Loucy (cell line): Measurements from ENCODE around the gene TCTN1.

Experiments used
- H2AFZ ChIP-seq: fragments of 200-600 bp; sonication (generic); 2 replicates; pipeline ENCODE4 v1.6.0; 2016; ENCODE audit warnings: antibody characterized with exemption, mild to moderate bottlenecking, low read length, moderate library complexity
- H3F3A ChIP-seq: fragments of 200-600 bp; 2 replicates; pipeline ENCODE4 v1.6.0; 2016; ENCODE audit warnings: antibody characterized with exemption, low read depth, mild to moderate bottlenecking
- H3K27me3 ChIP-seq: fragments of 200-600 bp; sonication (generic); 2 replicates; pipeline ENCODE4 v1.6.1; 2014; ENCODE audit warnings: low read length, mild to moderate bottlenecking; ENCODE audit not compliant: insufficient read depth, poor library complexity, severe bottlenecking
- H3K36me3 ChIP-seq: fragments of 200-600 bp; sonication (generic); 2 replicates; pipeline ENCODE4 v1.6.1; 2016; ENCODE audit warnings: low read length; ENCODE audit not compliant: insufficient read depth
- H3K4me1 ChIP-seq: fragments of 200-600 bp; sonication (generic); 2 replicates; pipeline ENCODE4 v1.5.1; 2014; ENCODE audit warnings: low read length, mild to moderate bottlenecking; ENCODE audit not compliant: insufficient read depth, poor library complexity, severe bottlenecking
- H3K4me2 ChIP-seq: fragments of 200-600 bp; sonication (generic); 2 replicates; pipeline ENCODE4 v1.6.0; 2014; ENCODE audit warnings: antibody characterized with exemption, low read length, low read depth, mild to moderate bottlenecking; ENCODE audit not compliant: poor library complexity, severe bottlenecking
- H3K4me3 ChIP-seq: fragments of 200-600 bp; sonication (generic); 2 replicates; pipeline ENCODE4 v1.5.1; 2014; ENCODE audit warnings: low read length, mild to moderate bottlenecking, mixed read lengths; ENCODE audit not compliant: poor library complexity, severe bottlenecking
- H3K79me2 ChIP-seq: fragments of 200-600 bp; sonication (generic); 2 replicates; pipeline ENCODE4 v1.6.1; 2014; ENCODE audit warnings: low read length; ENCODE audit not compliant: insufficient read depth
- H3K9ac ChIP-seq: fragments of 200-600 bp; sonication (generic); 2 replicates; pipeline ENCODE4 v1.6.0; 2014; ENCODE audit warnings: mild to moderate bottlenecking, low read depth, low read length, moderate library complexity; ENCODE audit not compliant: poor library complexity, severe bottlenecking
- H3K9me2 ChIP-seq: fragments of 200-600 bp; sonication (generic); replicated peaks from 2 replicates; pipeline ENCODE4 v1.6.1; 2016; ENCODE audit warnings: low read depth, low read length, mixed read lengths
- H3K9me3 ChIP-seq: fragments of 200-600 bp; sonication (generic); 2 replicates; pipeline ENCODE4 v1.6.1; 2014; ENCODE audit warnings: mild to moderate bottlenecking, antibody characterized with exemption, low read length, low read depth; ENCODE audit not compliant: insufficient read depth
- H4K20me1 ChIP-seq: fragments of 200-600 bp; sonication (generic); 2 replicates; pipeline ENCODE4 v1.6.0; 2014; ENCODE audit warnings: antibody characterized with exemption, low read length, mild to moderate bottlenecking; ENCODE audit not compliant: insufficient read depth, poor library complexity, severe bottlenecking
- EZH2phosphoT487 ChIP-seq: fragments of 200-600 bp; IDR thresholded peaks from 2 replicates; pipeline ENCODE4 v1.6.1; 2018; ENCODE audit warnings: antibody characterized with exemption, mild to moderate bottlenecking, moderate library complexity, borderline replicate concordance
- TF ChIP-seq, protein P1 (sequence below): fragments of 200-600 bp; sonication (generic); conservative IDR thresholded peaks from 2 replicates; pipeline ENCODE4 v1.5.1; 2014; ENCODE audit warnings: mild to moderate bottlenecking, antibody characterized with exemption, low read length

Gene TCTN1

DNA sequence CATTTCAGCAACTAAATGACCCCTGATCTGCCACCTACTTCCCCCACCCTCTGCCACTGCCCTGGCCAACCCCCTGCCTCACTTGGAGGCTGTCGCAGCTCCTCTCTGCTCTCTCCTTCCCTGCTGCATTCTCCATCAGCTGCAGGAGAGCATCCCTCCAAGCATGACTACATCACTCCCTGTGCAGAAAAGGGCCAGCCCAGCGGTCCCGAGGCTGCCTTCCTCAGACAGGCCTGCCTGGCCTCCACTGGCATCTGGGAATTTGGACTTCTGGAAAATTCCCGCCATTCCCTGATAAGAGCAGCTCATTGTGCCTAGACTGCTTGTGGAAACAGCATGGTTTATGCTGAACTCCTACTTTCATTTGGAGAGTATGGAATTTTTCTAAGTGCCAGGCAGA lies 62.2 kb downstream of the TCTN1 start:
- Histone ChIP-seq H3K4me2 (no peak overlapping the region), H3K4me3 (no peak overlapping the region), H3F3A (peaks cover 8% of the 10 kb centered on the region; the same call in 1 of the 2 replicates), H3K36me3 (peaks cover 3% of the 10 kb centered on the region; the same call in 1 of the 2 replicates), H4K20me1 (no peaks in the 10 kb centered on the region), H2AFZ (no peak overlapping the region), H3K27me3 (no peaks in the 10 kb centered on the region), H3K9me2 (no peaks in the 10 kb centered on the region), H3K9ac (no peak overlapping the region), H3K4me1 (peaks cover 13% of the 10 kb centered on the region), H3K79me2 (no peaks in the 10 kb centered on the region), H3K9me3 (no peaks in the 10 kb centered on the region)
- no peak for TF ChIP-seq EZH2phosphoT487
- TF ChIP-seq, protein P1, sequence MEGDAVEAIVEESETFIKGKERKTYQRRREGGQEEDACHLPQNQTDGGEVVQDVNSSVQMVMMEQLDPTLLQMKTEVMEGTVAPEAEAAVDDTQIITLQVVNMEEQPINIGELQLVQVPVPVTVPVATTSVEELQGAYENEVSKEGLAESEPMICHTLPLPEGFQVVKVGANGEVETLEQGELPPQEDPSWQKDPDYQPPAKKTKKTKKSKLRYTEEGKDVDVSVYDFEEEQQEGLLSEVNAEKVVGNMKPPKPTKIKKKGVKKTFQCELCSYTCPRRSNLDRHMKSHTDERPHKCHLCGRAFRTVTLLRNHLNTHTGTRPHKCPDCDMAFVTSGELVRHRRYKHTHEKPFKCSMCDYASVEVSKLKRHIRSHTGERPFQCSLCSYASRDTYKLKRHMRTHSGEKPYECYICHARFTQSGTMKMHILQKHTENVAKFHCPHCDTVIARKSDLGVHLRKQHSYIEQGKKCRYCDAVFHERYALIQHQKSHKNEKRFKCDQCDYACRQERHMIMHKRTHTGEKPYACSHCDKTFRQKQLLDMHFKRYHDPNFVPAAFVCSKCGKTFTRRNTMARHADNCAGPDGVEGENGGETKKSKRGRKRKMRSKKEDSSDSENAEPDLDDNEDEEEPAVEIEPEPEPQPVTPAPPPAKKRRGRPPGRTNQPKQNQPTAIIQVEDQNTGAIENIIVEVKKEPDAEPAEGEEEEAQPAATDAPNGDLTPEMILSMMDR: no peak

DNA sequence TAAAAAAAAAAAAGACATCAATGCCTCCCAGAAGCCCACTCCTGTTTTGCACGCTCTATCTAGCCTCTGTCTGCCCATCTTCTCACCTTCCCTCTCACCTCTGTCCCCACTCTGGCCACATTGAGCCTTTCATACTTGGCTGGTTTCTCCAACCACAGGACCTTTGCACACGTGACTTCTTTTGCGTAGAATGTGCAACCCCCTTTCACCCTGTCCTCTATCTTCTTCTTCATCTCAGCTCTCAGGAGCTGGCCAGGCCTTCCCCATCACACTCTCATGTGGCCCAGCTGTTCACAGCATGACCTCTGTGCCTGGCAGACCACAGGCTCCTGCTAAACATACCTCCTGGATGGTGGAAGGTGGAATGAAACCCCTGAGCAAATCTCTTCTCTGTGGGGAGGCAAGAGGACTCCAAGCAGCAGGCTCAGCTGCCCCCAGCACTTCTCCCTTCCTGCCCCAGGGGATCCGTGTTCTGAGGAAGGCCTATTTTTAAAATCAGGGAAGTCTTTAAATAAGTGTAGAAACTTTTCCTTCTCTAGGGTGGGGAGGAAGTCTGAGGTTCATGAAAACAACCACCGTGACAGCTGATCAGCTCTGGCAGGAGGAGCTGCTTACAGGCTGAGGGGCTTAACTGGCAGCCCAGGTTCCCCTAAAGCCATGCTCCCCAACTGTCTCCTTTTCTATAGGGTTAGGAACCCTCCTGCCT lies 63.4 kb downstream of the TCTN1 start:
- TF ChIP-seq EZH2phosphoT487: no peak
- Histone ChIP-seq H4K20me1 (no peaks in the 10 kb centered on the region), H3K9ac (no peak overlapping the region), H2AFZ (no peak overlapping the region), H3F3A (peaks cover 8% of the 10 kb centered on the region; the same call in 1 of the 2 replicates), H3K4me2 (peak overlapping the region; percentile 63), H3K27me3 (no peaks in the 10 kb centered on the region), H3K9me3 (no peaks in the 10 kb centered on the region), H3K9me2 (no peaks in the 10 kb centered on the region), H3K4me1 (peaks cover 13% of the 10 kb centered on the region), H3K36me3 (0 out of 2 replicates have a peak, but pooled peaks cover 3% of the 10 kb centered on the region), H3K4me3 (peak overlapping the region; percentile 18), H3K79me2 (no peaks in the 10 kb centered on the region)

DNA sequence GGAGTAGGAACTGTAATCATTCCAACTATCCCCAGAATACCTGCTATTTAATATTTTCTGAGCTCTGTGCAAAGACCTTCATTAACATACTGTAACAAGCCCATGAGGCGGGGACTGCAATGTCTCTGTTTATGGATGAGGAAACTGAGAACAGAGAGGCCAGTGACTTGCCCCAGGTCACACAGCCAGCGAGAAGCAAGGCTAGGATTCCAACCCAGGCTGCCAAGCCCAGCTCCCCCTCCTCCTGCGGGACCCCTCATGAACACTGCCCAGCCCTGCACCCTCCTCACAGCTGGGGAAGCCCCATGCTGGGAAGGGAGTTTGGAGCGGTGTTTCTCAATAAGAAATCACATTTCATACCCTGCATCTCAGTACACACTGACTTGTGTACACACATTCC lies 64.1 kb downstream of the TCTN1 start:
- Histone ChIP-seq H3F3A (peaks cover 8% of the 10 kb centered on the region; the same call in 1 of the 2 replicates), H3K9me2 (no peaks in the 10 kb centered on the region), H3K4me3 (peak overlapping the region; percentile 18), H3K9ac (no peak overlapping the region), H3K4me1 (peaks cover 13% of the 10 kb centered on the region), H3K4me2 (peak overlapping the region; percentile 63), H3K79me2 (no peaks in the 10 kb centered on the region), H3K9me3 (no peaks in the 10 kb centered on the region), H2AFZ (no peak overlapping the region), H3K36me3 (0 out of 2 replicates have a peak, but pooled peaks cover 3% of the 10 kb centered on the region), H3K27me3 (no peaks in the 10 kb centered on the region), H4K20me1 (no peaks in the 10 kb centered on the region)
- TF ChIP-seq EZH2phosphoT487: no peak
- TF ChIP-seq, protein P1: no peak

DNA sequence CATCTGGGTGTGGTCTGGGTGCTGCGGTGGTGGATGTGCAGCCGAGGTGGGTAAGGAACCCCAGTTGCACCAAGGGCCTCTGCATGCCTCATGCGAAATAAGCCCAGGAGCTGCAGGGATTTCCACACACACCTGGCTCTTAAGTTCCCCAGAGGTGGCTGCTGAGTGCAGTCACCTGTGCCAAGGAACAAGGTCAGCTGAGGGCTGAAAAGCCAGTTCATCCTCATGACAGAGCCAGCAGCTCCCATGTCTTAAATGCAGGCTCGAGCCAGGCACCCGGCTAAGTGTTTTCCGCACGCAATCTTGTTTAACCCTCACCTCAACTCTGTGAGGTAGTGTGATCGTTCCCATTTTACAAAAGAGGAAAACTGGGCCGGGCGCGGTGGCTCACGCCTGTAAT lies 65.3 kb downstream of the TCTN1 start:
- Histone ChIP-seq H3K9me3 (no peaks in the 10 kb centered on the region), H3K4me1 (peaks cover 13% of the 10 kb centered on the region), H3K27me3 (no peaks in the 10 kb centered on the region), H4K20me1 (no peaks in the 10 kb centered on the region), H3F3A (peaks cover 8% of the 10 kb centered on the region; the same call in 1 of the 2 replicates), H3K79me2 (no peaks in the 10 kb centered on the region), H3K9me2 (no peaks in the 10 kb centered on the region), H3K4me3 (no peak overlapping the region), H3K9ac (no peak overlapping the region), H3K36me3 (0 out of 2 replicates have a peak, but pooled peaks cover 3% of the 10 kb centered on the region), H2AFZ (no peak overlapping the region), H3K4me2 (no peak overlapping the region)
- TF ChIP-seq, protein P1: no peak
- TF ChIP-seq EZH2phosphoT487: no peak
